Type B pancreatic cell (in vitro differentiated cells): Measurements from ENCODE around the gene PLA2G4E. TPM values are rescaled to one million over a fixed set of nuclear protein-coding genes. Genes with fewer than 3 reads are reported as not detected.

Experiments used
- DNase-seq: peaks from one replicate; pipeline ENCODE4 v3.0.0; 2021; ENCODE audit warnings: mixed read lengths; ENCODE audit not compliant: unreplicated experiment; ENCODE audit errors: extremely low spot score
- H3K27ac Mint-ChIP-seq: 2 replicates; pipeline ENCODE4 v1.8.0; 2021; ENCODE audit warnings: mild to moderate bottlenecking, mixed read lengths
- H3K27me3 Mint-ChIP-seq: 2 replicates; pipeline ENCODE4 v1.8.0; 2021; ENCODE audit warnings: mixed read lengths
- H3K36me3 Mint-ChIP-seq: 2 replicates; pipeline ENCODE4 v1.8.0; 2021; ENCODE audit warnings: mixed read lengths
- H3K4me1 Mint-ChIP-seq: one replicate; pipeline ENCODE4 v1.8.0; 2021; ENCODE audit warnings: mixed read lengths; ENCODE audit not compliant: unreplicated experiment
- H3K4me3 Mint-ChIP-seq: 2 replicates; pipeline ENCODE4 v1.8.0; 2021; ENCODE audit warnings: mild to moderate bottlenecking, mixed read lengths
- H3K9me3 Mint-ChIP-seq: 2 replicates; pipeline ENCODE4 v1.8.0; 2021; ENCODE audit warnings: mixed read lengths
- CTCF ChIP-seq: fragments of 200-600 bp; sonication (generic); conservative IDR thresholded peaks from 2 replicates; pipeline ENCODE4 v1.5.0; 2021; ENCODE audit warnings: antibody characterized with exemption, mild to moderate bottlenecking
- total RNA-seq: library from RNA; stranded (reverse); gene quantifications from 2 replicates; pipeline ENCODE4 v1.2.1, GENCODE V29; 2021; ENCODE audit warnings: low replicate concordance

The PLA2G4E gene
- total RNA-seq, 1 donor from 2014 or later = not detected

GRCh38 chr15:41966920-41967465 lies 53.8 kb downstream of the PLA2G4E start:
- peaks cover 36% of the 10 kb centered on the region for H3K4me1 Mint-ChIP-seq
- no peak for TF ChIP-seq CTCF
- H3K4me3 Mint-ChIP-seq = no peak overlapping the region
- H3K27ac Mint-ChIP-seq = no peak overlapping the region
- peaks cover 11% of the 10 kb centered on the region for H3K36me3 Mint-ChIP-seq
- DNase-seq = peak; percentile 54
- no peaks in the 10 kb centered on the region for H3K9me3 Mint-ChIP-seq
- H3K27me3 Mint-ChIP-seq = no peaks in the 10 kb centered on the region

GRCh38 chr15:41966414-41966812 lies 54.4 kb downstream of the PLA2G4E start:
- Mint-ChIP-seq H3K27ac (peak overlapping the region; percentile 84), H3K27me3 (no peaks in the 10 kb centered on the region), H3K36me3 (peaks cover 11% of the 10 kb centered on the region), H3K9me3 (no peaks in the 10 kb centered on the region), H3K4me1 (peaks cover 36% of the 10 kb centered on the region), H3K4me3 (no peak overlapping the region)
- TF ChIP-seq CTCF = no peak
- DNase-seq = peak; percentile 32

- Mint-ChIP-seq H3K27ac (peak overlapping the region; percentile 84), H3K9me3 (no peaks in the 10 kb centered on the region), H3K4me1 (peaks cover 36% of the 10 kb centered on the region), H3K36me3 (peaks cover 17% of the 10 kb centered on the region), H3K4me3 (no peak overlapping the region), H3K27me3 (no peaks in the 10 kb centered on the region)
- peak; percentile 42 for DNase-seq
- no peak for TF ChIP-seq CTCF
Measured at GRCh38 chr15:41965441-41966413, 55.1 kb downstream of the PLA2G4E start.

GRCh38 chr15:41961595-41962202 lies 59.1 kb downstream of the PLA2G4E start:
- Mint-ChIP-seq H3K27ac (peak overlapping the region; percentile 86), H3K36me3 (peaks cover 13% of the 10 kb centered on the region), H3K4me1 (peaks cover 21% of the 10 kb centered on the region), H3K27me3 (no peaks in the 10 kb centered on the region), H3K9me3 (no peaks in the 10 kb centered on the region), H3K4me3 (no peak overlapping the region)
- no peak for DNase-seq
- no peak for TF ChIP-seq CTCF

GRCh38 chr15:41961001-41961518 lies 59.8 kb downstream of the PLA2G4E start:
- TF ChIP-seq CTCF = no peak
- peak overlapping the region; percentile 2 for H3K4me3 Mint-ChIP-seq
- H3K4me1 Mint-ChIP-seq = peaks cover 24% of the 10 kb centered on the region
- H3K27me3 Mint-ChIP-seq = no peaks in the 10 kb centered on the region
- peak overlapping the region; percentile 86 for H3K27ac Mint-ChIP-seq
- H3K36me3 Mint-ChIP-seq = peaks cover 12% of the 10 kb centered on the region
- no peaks in the 10 kb centered on the region for H3K9me3 Mint-ChIP-seq
- no peak for DNase-seq
